Stomach (tissue), 9 donors: ENCODE data around the gene CRADD. TPM values are rescaled to one million over a fixed set of nuclear protein-coding genes. Genes with fewer than 3 reads are reported as not detected.
A peak's percentile ranks its signal among the peaks of the same experiment; 100 is the strongest.

Experiments
- DNase-seq, 2 donors: peaks; one replicate each; pipeline versions ENCODE4 v3.0.0 to v3.0.0-alpha.2; 2013 to 2019
- H3K27ac ChIP-seq, 5 donors: fragments of 200-600 bp in 4 of 5; sonication (generic) in 4 of 5; one replicate each; pipeline ENCODE4 v1.5.1; 2013 to 2019; ENCODE audit warnings: mild to moderate bottlenecking in 1 of 5, moderate library complexity in 1 of 5
- H3K27me3 ChIP-seq, 3 donors: fragments of 200-600 bp; sonication (generic); one replicate each; pipeline ENCODE4 v1.5.1; 2017 to 2019; ENCODE audit warnings: mixed run types in 1 of 3
- H3K36me3 ChIP-seq, 4 donors: fragments of 200-600 bp; sonication (generic); 1 replicate in 3 of 4; 2 replicates in 1 of 4; pipeline ENCODE4 v1.5.1; 2016 to 2019
- H3K4me1 ChIP-seq, 4 donors: fragments of 200-600 bp; sonication (generic); one replicate each; pipeline ENCODE4 v1.5.1; 2016 to 2019
- H3K4me3 ChIP-seq, 4 donors: fragments of 200-600 bp; sonication (generic) in 3 of 4; one replicate each; pipeline ENCODE4 v1.5.1; 2016 to 2019; ENCODE audit warnings: mild to moderate bottlenecking in 1 of 4
- H3K9me3 ChIP-seq, 4 donors: fragments of 200-600 bp; sonication (generic); one replicate each; pipeline ENCODE4 v1.5.1; 2016 to 2019
- EP300 ChIP-seq: sonication (generic); formaldehyde crosslinking; IDR thresholded peaks from one replicate; pipeline ENCODE4 v1.6.1; 2017; ENCODE audit warnings: antibody characterized with exemption
- POLR2A ChIP-seq, 4 donors: fragments of 450-650 bp; IDR thresholded peaks; one replicate each; pipeline ENCODE4 v1.6.1; 2016; ENCODE audit warnings: antibody characterized with exemption in 4 of 4, control low read depth in 2 of 4, mild to moderate bottlenecking in 1 of 4, moderate library complexity in 1 of 4
- POLR2AphosphoS5 ChIP-seq, 3 donors: sonication (generic); formaldehyde crosslinking; IDR thresholded peaks; one replicate each; pipeline ENCODE4 v1.6.1; 2016; ENCODE audit warnings: antibody characterized with exemption in 3 of 3
- WGBS, 5 donors: extraction: QIAGEN DNeasy Blood & Tissue Kit in 3 of 5; methylation state at CpG; one replicate each; pipeline versions ENCODE4 v1.1.5 to v1.1.7; 2013 to 2018; 5-methylcytosine and 5-hydroxymethylcytosine counted together
- intact Hi-C: fragments of 100-400 bp; cut with DNase I; formaldehyde crosslinking; loops from one replicate; pipeline ENCODE4 v1.15.1; 2023; ENCODE audit warnings: low total_unique reads
- polyA plus RNA-seq, 3 donors: library from polyadenylated mRNA; stranded (reverse); fragments of 200-250 nt; gene quantifications; one replicate each; pipeline ENCODE4 v1.2.3, GENCODE V29; 2013
- total RNA-seq, 5 donors: library from RNA; depleted of rRNA; stranded (reverse); fragments of >200 nt; gene quantifications; one replicate each; pipeline versions ENCODE4 v1.1.0 to v1.2.3, GENCODE V29; 2014 to 2016
- TF ChIP-seq, protein P1 (sequence below), 7 experiments: fragments of 450-650 bp in 4 of 7; fragments of 200-600 bp in 3 of 7; sonication (generic) in 3 of 7; IDR thresholded peaks; one replicate each; pipeline ENCODE4 v1.5.1; 2016 to 2019; ENCODE audit warnings: antibody characterized with exemption in 7 of 7, control low read depth in 2 of 7, mild to moderate bottlenecking in 1 of 7
- donor health status: healthy with polysubstance abuse.
- donor health status: Bipolar disorder and iron deficiency.
- donor health status: healthy.

CRADD gene
- total and polyA plus RNA-seq, 8 donors, result 2.3 to 30.9 (median 17.1) TPM

DNA sequence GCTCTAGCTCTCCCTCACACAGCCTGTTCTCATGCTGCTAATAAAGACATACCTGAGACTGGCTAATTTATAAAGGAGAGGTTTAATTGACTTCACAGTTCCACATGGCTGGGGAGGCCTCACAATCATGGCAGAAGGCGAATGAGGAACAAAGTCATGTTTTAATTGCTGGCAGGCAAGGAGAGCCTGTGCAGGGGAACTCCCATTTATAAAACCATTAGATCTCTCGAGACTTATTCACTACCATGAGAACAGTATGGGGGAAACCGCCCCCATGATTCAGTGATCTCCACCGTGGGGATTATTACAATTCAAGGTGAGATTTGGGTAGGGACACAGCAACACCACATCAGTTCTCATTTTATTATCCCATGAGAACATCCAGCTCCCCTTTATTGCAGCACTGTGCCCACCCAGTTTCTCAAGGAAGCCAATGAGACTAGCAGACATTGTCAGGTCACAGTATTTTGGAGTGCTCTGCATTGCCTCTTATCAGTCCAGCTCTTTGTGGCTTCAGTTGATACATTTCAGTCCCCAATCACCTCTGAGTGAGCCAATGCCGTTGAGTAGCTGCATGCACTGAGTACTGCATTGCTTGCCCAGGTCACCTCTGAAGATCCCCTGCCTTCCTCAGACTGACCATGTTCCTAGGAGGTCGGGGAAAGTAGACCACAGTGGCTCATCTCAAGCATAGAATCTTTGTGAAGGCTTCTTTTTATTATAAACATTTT, 131.2 kb downstream of the CRADD start:
- no peaks in the 10 kb centered on the region for H3K9me3 ChIP-seq
- peak overlapping the region in 3 of 5 donors; percentile 66 to 93 (median 82) for H3K27ac ChIP-seq
- WGBS, 5 donors, result 84 to 91% (median 88%) methylated on average over 6 of the region's 6 CpGs
- intact Hi-C loops, result no loop called here
- H3K27me3 ChIP-seq, result no peaks in the 10 kb centered on the region
- DNase-seq, result no peak
- TF ChIP-seq POLR2A (IDR thresholded peaks at IDR 0.05) (no peak), POLR2AphosphoS5 (IDR thresholded peaks at IDR 0.05) (no peak), EP300 (no peak)
- TF ChIP-seq, protein P1, sequence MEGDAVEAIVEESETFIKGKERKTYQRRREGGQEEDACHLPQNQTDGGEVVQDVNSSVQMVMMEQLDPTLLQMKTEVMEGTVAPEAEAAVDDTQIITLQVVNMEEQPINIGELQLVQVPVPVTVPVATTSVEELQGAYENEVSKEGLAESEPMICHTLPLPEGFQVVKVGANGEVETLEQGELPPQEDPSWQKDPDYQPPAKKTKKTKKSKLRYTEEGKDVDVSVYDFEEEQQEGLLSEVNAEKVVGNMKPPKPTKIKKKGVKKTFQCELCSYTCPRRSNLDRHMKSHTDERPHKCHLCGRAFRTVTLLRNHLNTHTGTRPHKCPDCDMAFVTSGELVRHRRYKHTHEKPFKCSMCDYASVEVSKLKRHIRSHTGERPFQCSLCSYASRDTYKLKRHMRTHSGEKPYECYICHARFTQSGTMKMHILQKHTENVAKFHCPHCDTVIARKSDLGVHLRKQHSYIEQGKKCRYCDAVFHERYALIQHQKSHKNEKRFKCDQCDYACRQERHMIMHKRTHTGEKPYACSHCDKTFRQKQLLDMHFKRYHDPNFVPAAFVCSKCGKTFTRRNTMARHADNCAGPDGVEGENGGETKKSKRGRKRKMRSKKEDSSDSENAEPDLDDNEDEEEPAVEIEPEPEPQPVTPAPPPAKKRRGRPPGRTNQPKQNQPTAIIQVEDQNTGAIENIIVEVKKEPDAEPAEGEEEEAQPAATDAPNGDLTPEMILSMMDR (IDR thresholded peaks at IDR 0.05), result no peak
- no peaks in the 10 kb centered on the region for H3K36me3 ChIP-seq
- H3K4me3 ChIP-seq, result no peak overlapping the region
- peaks cover 7 to 59% (median 22%) of the 10 kb centered on the region in 4 donors for H3K4me1 ChIP-seq

DNA sequence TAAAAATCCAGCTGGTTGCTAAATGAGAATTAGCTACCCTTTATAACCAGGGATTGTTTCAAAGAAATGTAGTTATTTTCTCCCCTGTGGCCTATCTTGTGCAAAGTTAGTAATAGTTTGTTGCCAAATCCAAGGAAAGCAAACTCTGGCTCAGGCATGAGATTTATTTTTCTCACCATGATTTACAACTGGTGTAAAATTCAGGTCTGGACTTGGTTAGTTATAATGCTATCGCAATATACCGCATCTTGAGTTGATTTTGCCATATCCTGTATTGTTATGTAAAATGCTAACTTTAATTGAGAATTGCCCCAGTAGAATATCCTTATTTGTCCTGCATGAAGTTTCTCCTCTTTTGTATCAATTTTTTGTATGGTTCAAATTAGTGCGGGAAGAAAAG, 135.5 kb downstream of the CRADD start:
- H3K36me3 ChIP-seq, result no peaks in the 10 kb centered on the region
- peaks cover 20 to 64% (median 38%) of the 10 kb centered on the region in 4 donors for H3K4me1 ChIP-seq
- peak overlapping the region in 4 of 5 donors; percentile 82 to 93 (median 84) for H3K27ac ChIP-seq
- 50 to 80% (median 63%) methylated on average over 3 of the region's 3 CpGs for WGBS, 5 donors
- DNase-seq, result no peak
- H3K27me3 ChIP-seq, result no peaks in the 10 kb centered on the region
- intact Hi-C loops, result no loop called here
- TF ChIP-seq, protein P1 (IDR thresholded peaks at IDR 0.05), result no peak
- no peak for TF ChIP-seq EP300
- no peak for TF ChIP-seq POLR2A (IDR thresholded peaks at IDR 0.05)
- TF ChIP-seq POLR2AphosphoS5 (IDR thresholded peaks at IDR 0.05), result no peak
- no peaks in the 10 kb centered on the region for H3K9me3 ChIP-seq
- no peak overlapping the region for H3K4me3 ChIP-seq

DNA sequence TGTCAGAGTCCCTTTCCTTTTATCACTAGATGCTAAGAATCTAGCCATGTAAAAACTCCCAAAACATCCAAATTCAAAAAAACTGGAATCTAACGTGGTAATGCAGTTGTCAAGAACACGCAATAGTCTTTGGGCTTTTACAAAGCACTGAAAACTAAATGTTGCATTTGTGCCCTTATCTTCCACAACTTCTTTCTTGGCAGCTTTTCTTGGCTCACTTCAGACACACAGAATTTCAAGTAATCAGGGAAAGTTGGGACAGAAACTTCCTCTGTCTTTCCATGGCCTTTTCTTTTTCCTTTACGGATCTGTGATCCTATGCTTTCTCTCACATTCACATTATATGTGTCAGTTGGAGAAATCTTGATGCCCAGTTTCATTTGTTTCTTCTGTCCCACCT, 136.0 kb downstream of the CRADD start:
- Histone ChIP-seq H3K4me1 (peaks cover 20 to 70% (median 42%) of the 10 kb centered on the region in 4 donors), H3K9me3 (no peaks in the 10 kb centered on the region), H3K36me3 (no peaks in the 10 kb centered on the region), H3K27ac (peak overlapping the region in 4 of 5 donors; percentile 82 to 93 (median 84)), H3K4me3 (no peak overlapping the region), H3K27me3 (no peaks in the 10 kb centered on the region)
- intact Hi-C loops, result no loop called here
- peak; percentile 40 to 72 (median 40) for TF ChIP-seq POLR2AphosphoS5 (IDR thresholded peaks at IDR 0.05)
- TF ChIP-seq, protein P1 (IDR thresholded peaks at IDR 0.05), result no peak
- WGBS, 5 donors, result 16 to 26% (median 25%) methylated on average over 3 of the region's 3 CpGs
- DNase-seq, result peak in 1 of 2 donors; percentile 55

DNA sequence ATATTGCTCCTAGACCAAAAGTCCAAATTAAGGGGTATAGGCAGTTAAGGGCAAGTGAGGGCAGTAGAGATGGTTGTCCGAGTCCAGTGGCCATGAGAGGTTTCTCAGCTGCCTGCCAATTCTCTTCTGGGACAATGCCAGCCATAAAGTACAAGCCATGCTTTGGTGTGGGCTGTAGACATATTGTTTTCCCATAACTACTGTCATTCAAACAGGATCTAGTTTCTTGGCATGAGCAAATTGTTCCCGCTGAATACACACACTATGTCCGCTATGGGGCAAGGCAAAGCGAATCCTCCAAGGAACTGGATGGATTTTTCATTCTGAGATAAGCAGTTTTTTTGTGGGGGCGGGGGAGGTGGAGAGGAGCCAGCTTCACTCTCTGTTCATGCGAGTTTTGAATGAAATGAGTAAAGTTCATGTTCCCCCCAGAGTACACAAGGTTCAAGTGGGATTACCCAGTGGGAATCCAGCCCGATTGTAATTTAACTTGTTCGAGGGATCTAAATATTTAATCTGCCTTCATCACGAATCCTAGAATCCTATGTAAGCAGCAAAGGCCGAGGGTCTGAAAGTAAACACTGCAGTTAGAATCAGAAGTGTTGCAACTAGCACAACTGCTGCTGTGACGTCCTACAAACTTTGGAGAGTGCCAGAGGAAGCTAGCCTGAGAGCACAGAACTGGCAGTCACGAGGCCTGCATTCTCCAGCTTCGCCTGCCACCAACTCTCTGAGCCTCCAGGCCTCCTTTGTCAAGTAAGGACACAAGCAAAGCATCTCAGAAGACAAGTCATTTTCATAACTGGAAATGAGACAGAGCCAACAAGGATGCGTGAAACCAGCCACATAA, 137.0 kb downstream of the CRADD start:
- Histone ChIP-seq H3K9me3 (no peaks in the 10 kb centered on the region), H3K4me1 (peaks cover 20 to 75% (median 52%) of the 10 kb centered on the region in 4 donors), H3K27ac (peak overlapping the region; percentile 82 to 93 (median 84)), H3K4me3 (no peak overlapping the region), H3K36me3 (no peaks in the 10 kb centered on the region), H3K27me3 (no peaks in the 10 kb centered on the region)
- intact Hi-C loops, result no loop called here
- WGBS, 5 donors, result 31 to 49% (median 36%) methylated on average over 14 of the region's 14 CpGs
- peak; percentile 95 for TF ChIP-seq EP300
- TF ChIP-seq, protein P1 (IDR thresholded peaks at IDR 0.05), result no peak
- TF ChIP-seq POLR2AphosphoS5 (IDR thresholded peaks at IDR 0.05), result peak; percentile 67 to 98 (median 77)
- TF ChIP-seq POLR2A (IDR thresholded peaks at IDR 0.05), result no peak
- peak; percentile 66 to 85 for DNase-seq
